GM23338 (cell line): ENCODE results near the gene FAU. TPM values are rescaled to one million over a fixed set of nuclear protein-coding genes. Genes with fewer than 3 reads are reported as not detected.

Source experiments
- ATAC-seq: fragments of 200-7000 bp; cut with Tn5 transposase; 3 replicates; pipeline ENCODE4 v1.9.1; 2020
- DNase-seq: peaks from one replicate; pipeline ENCODE4 v3.0.0-alpha.2; 2015; ENCODE audit warnings: low spot score
- H2AFZ ChIP-seq: fragments of 200-600 bp; sonication (generic); 2 replicates; pipeline ENCODE4 v1.8.0; 2016; ENCODE audit warnings: antibody characterized with exemption, mild to moderate bottlenecking, moderate library complexity
- H3F3A ChIP-seq: fragments of 200-600 bp; sonication (generic); replicated peaks from 2 replicates; pipeline ENCODE4 v1.8.0; 2017; ENCODE audit warnings: antibody characterized with exemption, mixed run types, low read depth
- H3K27ac ChIP-seq: fragments of 200-600 bp; sonication (generic); 2 replicates; pipeline ENCODE4 v1.6.1; 2016; ENCODE audit warnings: low read depth
- H3K27me3 ChIP-seq: fragments of 200-600 bp; sonication (generic); 2 replicates; pipeline ENCODE4 v1.8.0; 2016; ENCODE audit warnings: mild to moderate bottlenecking, mixed run types, moderate library complexity; ENCODE audit not compliant: insufficient read depth
- H3K36me3 ChIP-seq: fragments of 200-600 bp; sonication (generic); 2 replicates; pipeline ENCODE4 v1.8.0; 2016; ENCODE audit warnings: mild to moderate bottlenecking; ENCODE audit not compliant: insufficient read depth
- H3K4me1 ChIP-seq: fragments of 200-600 bp; sonication (generic); 2 replicates; pipeline ENCODE4 v1.8.0; 2016; ENCODE audit warnings: mild to moderate bottlenecking, moderate library complexity; ENCODE audit not compliant: insufficient read depth
- H3K4me2 ChIP-seq: fragments of 200-600 bp; sonication (generic); 2 replicates; pipeline ENCODE4 v1.7.1; 2017; ENCODE audit warnings: mixed run types
- H3K4me3 ChIP-seq: fragments of 200-600 bp; sonication (generic); 2 replicates; pipeline ENCODE4 v1.6.1; 2016; ENCODE audit warnings: mixed run types
- H3K79me2 ChIP-seq: fragments of 200-600 bp; sonication (generic); replicated peaks from 2 replicates; pipeline ENCODE4 v1.8.0; 2017; ENCODE audit warnings: mild to moderate bottlenecking; ENCODE audit not compliant: insufficient read depth
- H3K9me2 ChIP-seq: fragments of 200-600 bp; sonication (generic); 2 replicates; pipeline ENCODE4 v1.8.0; 2017; ENCODE audit not compliant: insufficient read depth
- H4K20me1 ChIP-seq: fragments of 200-600 bp; sonication (generic); replicated peaks from 2 replicates; pipeline ENCODE4 v1.8.0; 2017; ENCODE audit warnings: mild to moderate bottlenecking; ENCODE audit not compliant: insufficient read depth
- H3K27ac Mint-ChIP-seq: 2 replicates; pipeline ENCODE4 v1.8.0; 2020; ENCODE audit warnings: inconsistent platforms, mild to moderate bottlenecking, moderate library complexity, mixed read lengths
- H3K27me3 Mint-ChIP-seq: 3 replicates; pipeline ENCODE4 v1.8.0; 2022; ENCODE audit warnings: low read depth, mild to moderate bottlenecking, moderate library complexity, mixed read lengths, inconsistent platforms; ENCODE audit not compliant: insufficient read depth, poor library complexity
- H3K36me3 Mint-ChIP-seq: 3 replicates; pipeline ENCODE4 v1.8.0; 2021; ENCODE audit warnings: low read depth, mild to moderate bottlenecking, inconsistent platforms, moderate library complexity, mixed read lengths
- H3K4me1 Mint-ChIP-seq: 3 replicates; pipeline ENCODE4 v1.8.0; 2020; ENCODE audit warnings: mild to moderate bottlenecking, inconsistent platforms, mixed read lengths
- H3K4me3 Mint-ChIP-seq: 3 replicates; pipeline ENCODE4 v1.8.0; 2021; ENCODE audit warnings: moderate library complexity, mild to moderate bottlenecking, inconsistent platforms, mixed read lengths
- H3K9me3 Mint-ChIP-seq: 3 replicates; pipeline ENCODE4 v1.8.0; 2020; ENCODE audit warnings: moderate library complexity, mild to moderate bottlenecking, inconsistent platforms, mixed read lengths
- CTCF ChIP-seq, 2 experiments: fragments of 200-600 bp in 1 of 2; sonication (generic) in 1 of 2; conservative IDR thresholded peaks; 2 replicates each; pipeline versions ENCODE4 v1.5.1 to v1.6.1; 2016 to 2017; ENCODE audit warnings: antibody characterized with exemption in 2 of 2, low read depth in 2 of 2, mild to moderate bottlenecking in 2 of 2, moderate library complexity in 1 of 2
- ETS1 ChIP-seq: IDR thresholded peaks from 2 replicates; pipeline ENCODE4 v1.6.1; 2016; ENCODE audit warnings: antibody characterized with exemption
- EZH2 ChIP-seq: fragments of 200-600 bp; sonication (generic); IDR thresholded peaks from one replicate; pipeline ENCODE4 v1.8.0; 2017; ENCODE audit warnings: antibody characterized with exemption, mild to moderate bottlenecking, low read depth; ENCODE audit not compliant: unreplicated experiment
- EZH2phosphoT487 ChIP-seq: fragments of 200-600 bp; sonication (generic); IDR thresholded peaks from one replicate; pipeline ENCODE4 v1.8.1; 2018; ENCODE audit warnings: antibody characterized with exemption; ENCODE audit not compliant: unreplicated experiment
- JUNB ChIP-seq: IDR thresholded peaks from one replicate; pipeline ENCODE4 v1.6.1; 2016; ENCODE audit warnings: antibody characterized with exemption; ENCODE audit not compliant: unreplicated experiment
- NANOG ChIP-seq: IDR thresholded peaks from 2 replicates; pipeline ENCODE4 v1.6.1; 2016; ENCODE audit warnings: antibody characterized with exemption, borderline replicate concordance
- STAT1 ChIP-seq: IDR thresholded peaks from one replicate; pipeline ENCODE4 v1.6.1; 2016; ENCODE audit warnings: antibody characterized with exemption; ENCODE audit not compliant: unreplicated experiment
- polyA plus RNA-seq: library from polyadenylated mRNA; unstranded; fragments of >200 nt; fragmentation: Nextera tagmentation; extraction: Ambion mirVana; gene quantifications from 2 replicates; pipeline ENCODE4 v1.2.1, GENCODE V29; 2016
- total RNA-seq: library from RNA; depleted of rRNA; stranded (reverse); fragments of >200 nt; shearing (Covaris generic); gene quantifications from 2 replicates; pipeline ENCODE4 v1.2.3, GENCODE V29; 2014

The FAU gene
- total and polyA plus RNA-seq, 2 experiments from 2014 or later = 262 to 1,177 TPM

GRCh38 chr11:65114538-65115171 lies 7.3 kb downstream of the FAU start (continued):
- TF ChIP-seq CTCF (conservative IDR thresholded peaks at IDR 0.05; ENCODE audit: low read depth in 2 of 2) (no peak), ETS1 (no peak), JUNB (no peak), STAT1 (no peak)

- Histone ChIP-seq H3F3A (peaks cover 23% of the 10 kb centered on the region), H4K20me1 (peaks cover 5% of the 10 kb centered on the region; the same call in 1 of the 2 replicates), H3K4me1 (peaks cover 13% of the 10 kb centered on the region), H3K9me2 (no peaks in the 10 kb centered on the region), H3K79me2 (peaks cover 8% of the 10 kb centered on the region; the same call in 1 of the 2 replicates), H2AFZ (no peak overlapping the region), H3K4me2 (peak overlapping the region; percentile 99; the same call in 1 of the 2 replicates), H3K27ac (no peak overlapping the region), H3K4me3 (peak overlapping the region; percentile 99; the same call in 1 of the 2 replicates), H3K36me3 (no peaks in the 10 kb centered on the region), H3K27me3 (no peaks in the 10 kb centered on the region)
- H3K27me3 Mint-ChIP-seq = peaks cover 52% of the 10 kb centered on the region
- peaks cover 2% of the 10 kb centered on the region; the same call in 2 of the 3 replicates for H3K9me3 Mint-ChIP-seq
- TF ChIP-seq NANOG (no peak), STAT1 (no peak), ETS1 (no peak)
- no peak for DNase-seq
- peaks cover 35% of the 10 kb centered on the region for H3K36me3 Mint-ChIP-seq
- no peak overlapping the region for H3K27ac Mint-ChIP-seq
- peak overlapping the region; percentile 96 for H3K4me3 Mint-ChIP-seq
- ATAC-seq = no peak
- peaks cover 33% of the 10 kb centered on the region for H3K4me1 Mint-ChIP-seq
Observed at GRCh38 chr11:65113839-65114238, 8.1 kb downstream of the FAU start.

- Histone ChIP-seq H3K27me3 (no peaks in the 10 kb centered on the region), H3K4me3 (peak overlapping the region; percentile 99), H3K9me2 (no peaks in the 10 kb centered on the region), H3F3A (peaks cover 18% of the 10 kb centered on the region), H3K36me3 (no peaks in the 10 kb centered on the region), H4K20me1 (peaks cover 5% of the 10 kb centered on the region; the same call in 1 of the 2 replicates), H2AFZ (0 out of 2 replicates have a peak overlapping the region, but pooled peaks have one; percentile 69), H3K4me1 (peaks cover 13% of the 10 kb centered on the region), H3K79me2 (peaks cover 8% of the 10 kb centered on the region; the same call in 1 of the 2 replicates), H3K4me2 (peak overlapping the region; percentile 99), H3K27ac (no peak overlapping the region)
- Mint-ChIP-seq H3K9me3 (peaks cover 2% of the 10 kb centered on the region; the same call in 2 of the 3 replicates), H3K4me1 (peaks cover 28% of the 10 kb centered on the region), H3K36me3 (peaks cover 30% of the 10 kb centered on the region), H3K4me3 (peak overlapping the region; percentile 96), H3K27me3 (peaks cover 47% of the 10 kb centered on the region), H3K27ac (peak overlapping the region; percentile 44; the same call in 1 of the 2 replicates)
- DNase-seq (no peak), ATAC-seq (no peak)
- TF ChIP-seq EZH2phosphoT487 (no peak), EZH2 (no peak), STAT1 (no peak)
Observed at GRCh38 chr11:65113361-65113756, 8.6 kb downstream of the FAU start.
